Upper lobe of left lung (tissue), 6 donors: ENCODE results near the gene ARRDC1. TPM values are rescaled to one million over a fixed set of nuclear protein-coding genes. Genes with fewer than 3 reads are reported as not detected.
A peak's percentile ranks its signal among the peaks of the same experiment; 100 is the strongest.

Source experiments
- ATAC-seq, 2 donors: fragments of 200-7000 bp; cut with Tn5 transposase; one replicate each; pipeline ENCODE4 v1.9.1; 2022; ENCODE audit warnings: mild to moderate bottlenecking in 2 of 2, moderate library complexity in 2 of 2; ENCODE audit not compliant: low FRiP score in 2 of 2
- DNase-seq, 2 donors: peaks; one replicate each; pipeline ENCODE4 v3.0.0-alpha.2; 2019 to 2020
- H3K27ac ChIP-seq, 4 donors: fragments of 200-600 bp; sonication (generic); one replicate each; pipeline ENCODE4 v1.5.1; 2016 to 2019
- H3K27me3 ChIP-seq, 4 donors: fragments of 200-600 bp; sonication (generic); one replicate each; pipeline ENCODE4 v1.5.1; 2017 to 2019
- H3K36me3 ChIP-seq, 4 donors: fragments of 200-600 bp; sonication (generic); one replicate each; pipeline ENCODE4 v1.5.1; 2016 to 2019
- H3K4me1 ChIP-seq, 4 donors: fragments of 200-600 bp; sonication (generic); one replicate each; pipeline ENCODE4 v1.5.1; 2018 to 2019
- H3K4me3 ChIP-seq, 4 donors: fragments of 200-600 bp; sonication (generic); one replicate each; pipeline ENCODE4 v1.5.1; 2017 to 2019; ENCODE audit warnings: mild to moderate bottlenecking in 2 of 4, moderate library complexity in 1 of 4
- H3K9me3 ChIP-seq, 4 donors: fragments of 200-600 bp; sonication (generic); one replicate each; pipeline ENCODE4 v1.5.1; 2018 to 2019
- CTCF ChIP-seq, 6 experiments: fragments of 450-650 bp in 4 of 6; fragments of 200-600 bp in 2 of 6; sonication (generic) in 2 of 6; IDR thresholded peaks; one replicate each; pipeline ENCODE4 v1.5.1; 2016 to 2019; ENCODE audit warnings: antibody characterized with exemption in 6 of 6
- EP300 ChIP-seq, 4 donors: sonication (generic); formaldehyde crosslinking; IDR thresholded peaks; one replicate each; pipeline ENCODE4 v1.5.1; 2017; ENCODE audit warnings: antibody characterized with exemption in 4 of 4, control low read depth in 2 of 4
- POLR2A ChIP-seq, 4 donors: fragments of 450-650 bp; IDR thresholded peaks; one replicate each; pipeline ENCODE4 v1.5.1; 2016 to 2017; ENCODE audit warnings: antibody characterized with exemption in 4 of 4, mild to moderate bottlenecking in 2 of 4
- POLR2AphosphoS5 ChIP-seq, 2 donors: sonication (generic); formaldehyde crosslinking; IDR thresholded peaks; one replicate each; pipeline ENCODE4 v1.5.1; 2017; ENCODE audit warnings: antibody characterized with exemption in 2 of 2
- WGBS, 2 donors: methylation state at CpG; one replicate each; pipeline ENCODE4 v1.1.5; 2017 to 2018; 5-methylcytosine and 5-hydroxymethylcytosine counted together
- total RNA-seq, 6 donors: library from RNA; depleted of rRNA in 4 of 6; stranded (reverse); fragments of >200 nt in 4 of 6; gene quantifications; one replicate each; pipeline versions ENCODE4 v1.1.0 to v1.2.1, GENCODE V29; 2016 to 2021
- donor health status: DM: no; HTN: no; CAD: no; lungs with moderate emphysema.
- donor health status: DM: no; HTN: yes; CAD: no; lungs with severe emphysema.

The ARRDC1 gene
- total RNA-seq, 6 donors from 2014 or later: 74.9 to 202 (median 99.6) TPM

GRCh38 chr9:137631345-137632229 lies 26.1 kb downstream of the ARRDC1 start:
- ATAC-seq (no peak), DNase-seq (no peak)
- no peak overlapping the region for H3K4me3 ChIP-seq
- H3K4me1 ChIP-seq: peaks cover 38 to 52% (median 44%) of the 10 kb centered on the region in 4 donors
- no peaks in the 10 kb centered on the region for H3K36me3 ChIP-seq
- TF ChIP-seq POLR2A (IDR thresholded peaks at IDR 0.05) (no peak), CTCF (IDR thresholded peaks at IDR 0.05) (no peak), POLR2AphosphoS5 (IDR thresholded peaks at IDR 0.05) (no peak), EP300 (IDR thresholded peaks at IDR 0.05) (no peak)
- no peaks in the 10 kb centered on the region for H3K27me3 ChIP-seq
- no peaks in the 10 kb centered on the region for H3K9me3 ChIP-seq
- peak overlapping the region in 1 of 4 donors; percentile 55 for H3K27ac ChIP-seq
- WGBS, 2 donors: 85 to 88% methylated on average over 16 of the region's 16 CpGs

- H3K27ac ChIP-seq: peak overlapping the region in 3 of 4 donors; percentile 35 to 55 (median 37)
- H3K36me3 ChIP-seq: no peaks in the 10 kb centered on the region
- ATAC-seq (peak in 1 of 2 donors; percentile 49), DNase-seq (no peak)
- peaks cover 37 to 52% (median 44%) of the 10 kb centered on the region in 4 donors for H3K4me1 ChIP-seq
- WGBS, 2 donors: 63 to 65% methylated on average over 23 of the region's 23 CpGs
- no peaks in the 10 kb centered on the region for H3K27me3 ChIP-seq
- TF ChIP-seq EP300 (IDR thresholded peaks at IDR 0.05) (no peak), POLR2A (IDR thresholded peaks at IDR 0.05) (no peak), CTCF (IDR thresholded peaks at IDR 0.05) (no peak), POLR2AphosphoS5 (IDR thresholded peaks at IDR 0.05) (no peak)
- no peak overlapping the region for H3K4me3 ChIP-seq
- H3K9me3 ChIP-seq: no peaks in the 10 kb centered on the region
Observed at GRCh38 chr9:137632230-137633161, 27.0 kb downstream of the ARRDC1 start.

- H3K27ac ChIP-seq: no peak overlapping the region
- DNase-seq (no peak), ATAC-seq (no peak)
- no peaks in the 10 kb centered on the region for H3K27me3 ChIP-seq
- H3K9me3 ChIP-seq: no peaks in the 10 kb centered on the region
- WGBS, 2 donors: 85 to 89% methylated on average over 5 of the region's 5 CpGs
- H3K4me3 ChIP-seq: no peak overlapping the region
- no peak for TF ChIP-seq POLR2AphosphoS5 (IDR thresholded peaks at IDR 0.05)
- no peak for TF ChIP-seq EP300 (IDR thresholded peaks at IDR 0.05)
- no peak for TF ChIP-seq POLR2A (IDR thresholded peaks at IDR 0.05)
- H3K36me3 ChIP-seq: no peaks in the 10 kb centered on the region
- H3K4me1 ChIP-seq: peaks cover 26 to 44% (median 35%) of the 10 kb centered on the region in 4 donors
Observed at GRCh38 chr9:137634016-137634415, 28.5 kb downstream of the ARRDC1 start.

GRCh38 chr9:137638680-137639079 lies 33.2 kb downstream of the ARRDC1 start:
- Histone ChIP-seq H3K36me3 (peaks cover 0 to 3% (median 1%) of the 10 kb centered on the region in 4 donors), H3K27ac (peak overlapping the region in 2 of 4 donors; percentile 22 to 26)

More at GRCh38 chr9:137638680-137639079, 33.2 kb downstream of the ARRDC1 start:
- ATAC-seq (no peak), DNase-seq (no peak)
- no peaks in the 10 kb centered on the region for H3K27me3 ChIP-seq
- WGBS, 2 donors: 91 to 93% methylated on average over 6 of the region's 6 CpGs
- peaks cover 0 to 18% (median 13%) of the 10 kb centered on the region in 4 donors for H3K4me1 ChIP-seq
- H3K9me3 ChIP-seq: no peaks in the 10 kb centered on the region
- H3K4me3 ChIP-seq: no peak overlapping the region
- TF ChIP-seq POLR2A (IDR thresholded peaks at IDR 0.05) (no peak), CTCF (IDR thresholded peaks at IDR 0.05) (no peak), EP300 (IDR thresholded peaks at IDR 0.05) (no peak), POLR2AphosphoS5 (IDR thresholded peaks at IDR 0.05) (no peak)
